Keratinocyte (primary cell): Measurements from ENCODE around the gene DEGS1. TPM values are rescaled to one million over a fixed set of nuclear protein-coding genes. Genes with fewer than 3 reads are reported as not detected.

Experiments used
- DNase-seq: peaks from one replicate; pipeline ENCODE4 v3.0.0-alpha.2; 2011; ENCODE audit warnings: low read depth, missing footprints, low spot score
- FAIRE-seq: peaks from 2 replicates; lab custom pipeline; 2011; peaks lifted over from hg19 to GRCh38; lab: Jason Lieb, UNC
- H2AFZ ChIP-seq: 2 replicates; pipeline ENCODE4 v1.6.0; 2012; ENCODE audit warnings: low read length, control low read depth, inconsistent platforms; ENCODE audit not compliant: control insufficient read depth
- H3K27ac ChIP-seq: 2 replicates; pipeline ENCODE4 v1.5.1; 2011; ENCODE audit warnings: low read length; ENCODE audit not compliant: control insufficient read depth, insufficient read depth
- H3K27me3 ChIP-seq: 3 replicates; pipeline ENCODE4 v1.6.0; 2011; ENCODE audit warnings: low read length; ENCODE audit not compliant: control insufficient read depth, insufficient read depth; ENCODE audit errors: extremely low read depth
- H3K36me3 ChIP-seq, 2 experiments: 2 replicates in 1 of 2; 3 replicates in 1 of 2; pipeline ENCODE4 v1.5.1; 2011; ENCODE audit warnings: low read length in 2 of 2, mild to moderate bottlenecking in 1 of 2; ENCODE audit not compliant: control insufficient read depth in 2 of 2, insufficient read depth in 2 of 2; ENCODE audit errors: extremely low read depth in 1 of 2
- H3K4me1 ChIP-seq: 3 replicates; pipeline ENCODE4 v1.5.1; 2011; ENCODE audit warnings: low read length; ENCODE audit not compliant: control insufficient read depth, insufficient read depth; ENCODE audit errors: extremely low read depth
- H3K4me2 ChIP-seq: 3 replicates; pipeline ENCODE4 v1.6.0; 2011; ENCODE audit warnings: low read depth, low read length; ENCODE audit not compliant: control insufficient read depth, insufficient read depth; ENCODE audit errors: extremely low read depth
- H3K4me3 ChIP-seq, 3 experiments: fragments of 200-600 bp in 1 of 3; sonication (generic) in 1 of 3; 2 replicates in 2 of 3; 3 replicates in 1 of 3; pipeline ENCODE4 v1.5.1; 2011 to 2016; ENCODE audit warnings: low read length in 3 of 3, mild to moderate bottlenecking in 3 of 3, control low read depth in 2 of 3, inconsistent platforms in 1 of 3, low read depth in 1 of 3, mixed read lengths in 1 of 3, mixed run types in 1 of 3, moderate library complexity in 1 of 3; ENCODE audit not compliant: control insufficient read depth in 2 of 3, insufficient read depth in 2 of 3; ENCODE audit errors: extremely low read depth in 1 of 3
- H3K79me2 ChIP-seq: 2 replicates; pipeline ENCODE4 v1.6.0; 2012; ENCODE audit warnings: low read length; ENCODE audit not compliant: control insufficient read depth, insufficient read depth
- H3K9ac ChIP-seq: 3 replicates; pipeline ENCODE4 v1.6.0; 2011; ENCODE audit warnings: low read length; ENCODE audit not compliant: control insufficient read depth, insufficient read depth; ENCODE audit errors: extremely low read depth
- H3K9me1 ChIP-seq: 3 replicates; pipeline ENCODE4 v1.6.0; 2011; ENCODE audit warnings: low read length; ENCODE audit not compliant: control insufficient read depth, insufficient read depth; ENCODE audit errors: extremely low read depth
- H3K9me3 ChIP-seq: 2 replicates; pipeline ENCODE4 v1.5.1; 2012; ENCODE audit warnings: low read depth, low read length; ENCODE audit not compliant: control insufficient read depth
- H4K20me1 ChIP-seq: 3 replicates; pipeline ENCODE4 v1.6.0; 2011; ENCODE audit warnings: low read length; ENCODE audit not compliant: control insufficient read depth, insufficient read depth; ENCODE audit errors: extremely low read depth
- EZH2 ChIP-seq: IDR thresholded peaks from one replicate; pipeline ENCODE4 v1.6.1; 2012; ENCODE audit warnings: inconsistent platforms, mild to moderate bottlenecking, low read length, moderate library complexity
- dilution Hi-C: fragments of 300-500 bp; cut with MboI; formaldehyde crosslinking; loops from one replicate; pipeline ENCODE4 v1.7.0; 2020; ENCODE audit warnings: low sequenced_read_pairs; ENCODE audit not compliant: extremely low pct_ligation_motif_present
- polyA minus RNA-seq, 3 experiments: library from RNA; depleted of rRNA, polyadenylated mRNA; stranded (reverse); fragments of >200 nt; gene quantifications; 1 replicate in 1 of 3; 2 replicates in 1 of 3; 3 replicates in 1 of 3; pipeline ENCODE4 v1.2.3, GENCODE V29; 2011
- polyA plus RNA-seq, 5 experiments: library from polyadenylated mRNA; depleted of rRNA in 3 of 5; stranded (reverse) in 3 of 5; stranded (forward) in 1 of 5; unstranded in 1 of 5; fragments of >200 nt; gene quantifications; 1 replicate in 1 of 5; 2 replicates in 3 of 5; 3 replicates in 1 of 5; pipeline versions ENCODE4 v1.2.1 to v1.2.3, GENCODE V29; 2011 to 2012; ENCODE audit warnings: missing spikeins in 2 of 5, low read depth in 1 of 5, low replicate concordance in 1 of 5
- TF ChIP-seq, protein P1 (sequence below), 3 experiments: IDR thresholded peaks in 1 of 3; conservative IDR thresholded peaks in 1 of 3; optimal IDR thresholded peaks in 1 of 3; 2 replicates in 2 of 3; 3 replicates in 1 of 3; pipeline versions ENCODE3 to v1.5.1; 2011; ENCODE audit warnings: low read length in 3 of 3, mild to moderate bottlenecking in 3 of 3, moderate library complexity in 2 of 3, control low read depth in 1 of 3, inconsistent platforms in 1 of 3; ENCODE audit not compliant: insufficient read depth in 2 of 3; ENCODE audit errors: extremely low read depth in 1 of 3

DEGS1 gene
- polyA plus RNA-seq: 176 to 333 TPM (median 314 TPM) in 3 replicates
- polyA plus RNA-seq (2011; ENCODE audit: low read depth): 49.5 TPM
- polyA plus RNA-seq (2011; cell fraction: cytosol; rRNA removed): 95.6 and 188 TPM in 2 replicates
- 471 and 566 TPM in 2 replicates for polyA plus RNA-seq (2011; cell fraction: nucleus; rRNA removed)
- 88.8 and 134 TPM in 2 replicates for polyA plus RNA-seq (2012; ENCODE audit: low replicate concordance)
- polyA minus RNA-seq: 33.9 to 122 TPM (median 120 TPM) in 3 replicates
- polyA minus RNA-seq (2011; cell fraction: cytosol; rRNA and poly(A)+ RNA removed): 73.1 TPM
- 161 and 310 TPM in 2 replicates for polyA minus RNA-seq (2011; cell fraction: nucleus; rRNA and poly(A)+ RNA removed)

DNA sequence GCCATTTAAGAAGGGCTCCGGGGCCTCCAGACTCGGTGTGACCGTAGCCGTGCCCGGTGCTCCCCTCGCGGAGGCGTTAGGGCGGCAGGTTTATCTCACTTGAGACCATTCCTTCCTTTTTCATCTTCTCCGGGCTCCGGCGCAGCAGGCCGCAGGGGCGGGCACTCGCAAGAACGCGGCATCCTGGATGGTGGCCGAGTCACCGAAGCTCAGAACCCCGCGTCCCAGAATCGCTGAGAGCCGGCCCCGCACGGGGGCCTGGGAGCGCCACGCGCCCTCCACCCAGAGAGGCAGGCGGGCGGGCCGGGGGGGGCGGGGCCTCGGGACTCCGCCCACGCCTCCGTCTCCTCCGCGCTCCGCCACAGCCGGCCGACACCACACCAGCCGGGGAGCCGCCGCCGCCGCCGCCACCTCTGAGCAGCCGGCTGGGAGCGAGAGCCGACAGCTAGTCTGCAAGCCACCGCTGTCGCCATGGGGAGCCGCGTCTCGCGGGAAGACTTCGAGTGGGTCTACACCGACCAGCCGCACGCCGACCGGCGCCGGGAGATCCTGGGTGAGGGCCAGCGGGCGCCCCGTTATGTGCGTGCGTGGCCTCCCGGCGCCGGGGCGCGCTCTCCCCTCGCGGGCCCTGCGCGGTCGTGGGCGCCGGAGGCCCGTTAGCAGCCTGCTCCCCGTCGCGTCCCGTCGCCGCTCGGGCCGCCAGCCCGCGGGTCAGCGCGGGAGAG is at the start of gene DEGS1:
TSS of gene DEGS1 (plus strand) at position 375 of the 725 bp plus-strand sequence. CDS start at position 472, 97 bp downstream.
- Histone ChIP-seq H3K9ac (peak within 1 kb of the TSS; percentile 88), H3K36me3 (peaks cover 0 to 2% of the 10 kb centered on the region in 2 experiments), H3K4me2 (peak within 1 kb of the TSS; percentile 90), H3K27me3 (no peaks in the 10 kb centered on the region), H3K4me1 (peaks cover 32% of the 10 kb centered on the region), H2AFZ (peak within 1 kb of the TSS; percentile 88), H3K9me1 (no peaks in the 10 kb centered on the region), H3K9me3 (no peaks in the 10 kb centered on the region), H3K79me2 (peaks cover 49% of the 10 kb centered on the region), H4K20me1 (no peaks in the 10 kb centered on the region), H3K27ac (peak within 1 kb of the TSS; percentile 76), H3K4me3 (peak within 1 kb of the TSS; percentile 73 to 91 (median 79))
- FAIRE-seq: no peak
- dilution Hi-C loops: no loop called here
- no peak for TF ChIP-seq EZH2
- TF ChIP-seq, protein P1, sequence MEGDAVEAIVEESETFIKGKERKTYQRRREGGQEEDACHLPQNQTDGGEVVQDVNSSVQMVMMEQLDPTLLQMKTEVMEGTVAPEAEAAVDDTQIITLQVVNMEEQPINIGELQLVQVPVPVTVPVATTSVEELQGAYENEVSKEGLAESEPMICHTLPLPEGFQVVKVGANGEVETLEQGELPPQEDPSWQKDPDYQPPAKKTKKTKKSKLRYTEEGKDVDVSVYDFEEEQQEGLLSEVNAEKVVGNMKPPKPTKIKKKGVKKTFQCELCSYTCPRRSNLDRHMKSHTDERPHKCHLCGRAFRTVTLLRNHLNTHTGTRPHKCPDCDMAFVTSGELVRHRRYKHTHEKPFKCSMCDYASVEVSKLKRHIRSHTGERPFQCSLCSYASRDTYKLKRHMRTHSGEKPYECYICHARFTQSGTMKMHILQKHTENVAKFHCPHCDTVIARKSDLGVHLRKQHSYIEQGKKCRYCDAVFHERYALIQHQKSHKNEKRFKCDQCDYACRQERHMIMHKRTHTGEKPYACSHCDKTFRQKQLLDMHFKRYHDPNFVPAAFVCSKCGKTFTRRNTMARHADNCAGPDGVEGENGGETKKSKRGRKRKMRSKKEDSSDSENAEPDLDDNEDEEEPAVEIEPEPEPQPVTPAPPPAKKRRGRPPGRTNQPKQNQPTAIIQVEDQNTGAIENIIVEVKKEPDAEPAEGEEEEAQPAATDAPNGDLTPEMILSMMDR (optimal IDR thresholded peaks at IDR 0.05 in 1 of 3, IDR thresholded peaks at IDR 0.05 in 1 of 3, conservative IDR thresholded peaks at IDR 0.05 in 1 of 3; ENCODE audit: extremely low read depth in 1 of 3, insufficient read depth in 2 of 3, low read length in 3 of 3): no peak
- no peak for DNase-seq

DNA sequence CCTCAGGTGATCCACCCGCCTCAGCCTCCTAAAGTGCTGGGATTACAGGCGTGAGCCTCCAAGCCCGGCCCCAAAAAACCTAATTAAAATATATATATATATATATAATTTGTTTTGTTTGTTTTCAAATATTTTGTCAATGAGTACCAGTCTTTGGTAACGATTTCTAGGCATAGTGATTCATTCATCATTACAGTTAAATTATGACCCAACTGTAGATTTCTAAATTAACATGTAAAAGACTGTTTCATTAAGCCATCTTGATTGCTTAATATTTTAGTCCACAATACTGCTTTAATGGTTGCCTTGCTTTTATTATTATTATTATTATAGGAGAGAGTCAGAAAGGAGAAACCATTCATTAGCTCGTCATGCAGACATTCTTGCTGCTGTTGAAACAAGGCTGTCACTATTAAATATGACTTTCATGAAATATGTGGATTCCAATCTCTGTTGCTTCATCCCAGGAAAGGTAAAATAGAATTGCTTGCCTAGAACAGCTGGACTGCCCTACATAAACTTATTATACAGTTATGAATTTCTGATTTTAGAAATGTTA is 49.2 kb upstream of the DEGS1 start:
- H3K4me3 ChIP-seq: no peak overlapping the region
- no peaks in the 10 kb centered on the region for H3K27me3 ChIP-seq
- H3K4me2 ChIP-seq: no peak overlapping the region
- peaks cover 11% of the 10 kb centered on the region for H3K79me2 ChIP-seq
- no peaks in the 10 kb centered on the region for H3K9me1 ChIP-seq
- H4K20me1 ChIP-seq: no peaks in the 10 kb centered on the region
- H3K9me3 ChIP-seq: no peaks in the 10 kb centered on the region
- dilution Hi-C loops: no loop called here
- no peak overlapping the region for H2AFZ ChIP-seq
- H3K27ac ChIP-seq: peak overlapping the region; percentile 56
- peaks cover 6 to 13% of the 10 kb centered on the region in 2 experiments for H3K36me3 ChIP-seq
- TF ChIP-seq, protein P1 (optimal IDR thresholded peaks at IDR 0.05 in 1 of 3, IDR thresholded peaks at IDR 0.05 in 1 of 3, conservative IDR thresholded peaks at IDR 0.05 in 1 of 3; ENCODE audit: extremely low read depth in 1 of 3, insufficient read depth in 2 of 3, low read length in 3 of 3): no peak
- TF ChIP-seq EZH2: no peak
- FAIRE-seq: no peak
- DNase-seq: no peak
- no peak overlapping the region for H3K9ac ChIP-seq
- H3K4me1 ChIP-seq: peaks cover 15% of the 10 kb centered on the region
